HG03175 (cell line): ENCODE data around the gene ECE1.

Experiments used
- ATAC-seq: cut with Tn5 transposase; IDR thresholded peaks from one replicate; pipeline ENCODE4 v1.9.1; 2021; ENCODE audit warnings: mild to moderate bottlenecking, moderate library complexity; ENCODE audit not compliant: unreplicated experiment

ECE1 gene

GRCh38 chr1:21255284-21255942, 34.9 kb downstream of the ECE1 start:
- no peak for ATAC-seq

DNA sequence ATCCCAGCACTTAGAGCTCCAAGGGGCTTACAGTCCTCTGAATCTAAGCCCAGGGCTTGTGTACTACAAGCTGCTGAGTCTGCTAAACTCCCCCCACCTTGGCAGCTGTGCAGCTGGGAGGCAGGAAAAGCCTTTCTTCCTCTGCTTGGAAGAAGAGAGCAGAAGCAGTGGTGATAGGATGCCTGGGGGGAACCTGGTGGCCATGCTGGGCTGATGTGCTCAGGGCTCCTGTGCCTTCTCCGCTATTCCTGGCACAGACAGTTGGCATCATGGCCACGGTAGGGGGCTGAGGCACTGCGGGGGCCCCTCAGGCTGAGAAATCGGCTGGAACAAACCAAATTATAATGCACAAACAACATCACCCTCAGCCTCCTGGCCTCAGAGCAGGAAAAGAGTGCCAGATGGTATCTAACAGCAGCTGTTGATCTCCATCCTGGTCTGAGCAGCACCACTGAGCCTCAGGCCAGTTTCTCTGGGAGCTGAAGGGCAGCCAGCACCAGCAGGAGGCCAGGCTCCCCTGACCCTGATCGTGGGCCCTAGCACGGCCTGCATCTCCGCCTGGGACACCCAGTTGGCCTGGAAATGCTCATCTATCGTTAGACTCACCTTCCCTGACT, 35.8 kb downstream of the ECE1 start:
- ATAC-seq = no peak

DNA sequence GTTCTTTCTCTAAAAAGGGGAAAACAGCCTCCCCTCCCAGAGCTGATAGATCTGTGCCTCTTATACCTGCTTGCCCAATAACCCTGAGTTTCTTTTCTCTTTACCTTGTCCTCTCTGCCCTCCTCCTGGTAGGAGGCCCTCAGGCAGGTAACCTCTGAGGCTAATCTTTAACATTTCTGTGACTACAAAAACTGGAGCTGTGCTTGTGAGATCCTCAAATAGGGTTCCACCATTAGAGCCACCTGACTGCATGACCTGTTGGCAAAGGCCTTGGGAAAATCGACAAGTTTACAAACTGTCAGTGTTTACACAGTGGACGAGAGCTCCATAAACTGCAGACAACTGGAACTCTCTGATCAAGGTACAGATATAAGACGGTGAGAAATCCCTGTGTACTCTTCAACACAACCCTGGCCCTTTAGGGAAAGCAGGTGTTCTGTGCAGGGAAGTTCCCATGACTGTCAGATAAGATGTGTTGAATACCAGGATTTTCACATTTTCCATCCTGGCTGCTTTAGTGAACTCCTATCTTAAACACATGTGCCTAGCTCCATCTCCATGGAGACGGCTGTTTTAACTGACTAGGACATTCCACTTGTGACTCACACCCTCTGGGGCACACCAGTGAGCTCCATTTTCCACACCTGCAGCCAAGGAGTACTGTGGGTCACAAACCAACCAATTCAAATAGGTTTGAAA, 38.3 kb downstream of the ECE1 start:
- ATAC-seq = no peak

GRCh38 chr1:21249940-21250493, 40.2 kb downstream of the ECE1 start:
- ATAC-seq = no peak

DNA sequence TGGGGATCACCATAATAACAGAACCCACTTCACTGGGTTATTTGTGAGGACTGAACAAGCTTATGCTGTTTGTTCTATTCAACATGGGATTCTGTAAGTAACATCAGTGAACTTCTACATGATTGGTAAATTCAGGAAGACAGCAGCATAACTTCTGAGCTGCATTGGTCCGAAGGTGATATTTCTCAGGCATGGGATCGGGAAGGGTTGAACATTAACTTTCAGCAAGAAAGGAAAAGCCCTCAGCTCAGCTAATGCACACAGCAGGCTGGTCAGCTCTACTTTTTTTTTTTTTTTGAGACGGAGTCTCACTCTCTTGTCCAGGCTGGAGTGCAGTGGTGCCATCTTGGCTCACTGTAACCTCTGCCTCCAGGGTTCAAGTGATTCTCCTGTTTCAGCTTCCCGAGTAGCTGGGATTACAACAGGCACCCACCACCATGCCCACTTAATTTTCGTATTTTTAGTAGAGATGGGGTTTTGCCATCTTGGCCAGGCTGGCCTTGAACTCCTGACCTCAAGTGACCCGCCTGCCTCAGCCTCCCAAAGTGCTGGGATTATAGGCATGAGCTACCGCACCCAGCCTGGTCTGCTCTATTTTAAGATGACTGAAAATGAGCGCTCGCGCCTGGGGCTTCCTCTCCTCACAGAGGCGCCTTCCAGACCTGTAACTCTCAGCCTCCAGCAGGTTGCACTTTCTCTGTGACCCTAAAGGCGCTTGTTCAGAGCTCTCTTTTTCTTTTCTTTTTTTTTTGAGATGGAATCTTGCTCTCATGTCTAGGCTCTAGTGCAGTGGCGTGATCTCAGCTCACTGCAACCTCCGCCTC, 42.2 kb downstream of the ECE1 start:
- no peak for ATAC-seq

DNA sequence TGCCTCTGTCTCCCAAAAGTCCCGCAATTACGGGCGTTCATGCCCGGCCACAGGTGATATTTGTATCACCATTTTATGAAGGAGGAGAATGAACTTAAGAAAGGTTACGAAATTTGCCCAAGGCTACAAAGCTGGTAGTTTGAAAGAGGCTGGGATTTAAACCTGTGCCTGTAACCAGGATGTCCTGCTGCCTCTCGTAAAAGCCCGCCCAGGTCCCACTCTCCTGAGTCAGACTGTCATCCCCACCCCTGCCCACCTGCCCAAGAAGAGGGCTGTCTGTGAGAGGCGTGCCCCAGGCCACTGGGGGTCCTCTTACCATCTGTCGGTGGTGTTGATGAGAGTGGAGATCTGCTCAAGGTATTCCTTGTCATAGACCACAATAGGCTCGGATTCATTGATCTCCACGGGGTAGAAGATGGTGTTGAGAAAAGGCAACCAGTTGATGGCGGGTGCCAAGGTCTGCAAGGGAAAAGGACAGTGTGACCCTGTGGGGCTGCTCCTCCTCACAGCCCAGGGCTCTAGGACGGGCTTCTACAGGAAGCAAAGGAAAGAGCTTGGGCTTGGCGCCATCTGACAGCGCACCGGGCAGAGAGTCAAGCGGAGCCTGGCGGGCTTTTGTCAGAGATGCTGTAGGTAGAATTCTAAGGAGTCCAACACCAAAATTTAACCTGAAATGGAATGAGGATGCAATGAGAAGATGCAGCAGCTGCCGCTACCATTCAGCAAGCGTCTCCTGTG, 43.2 kb downstream of the ECE1 start:
- ATAC-seq = no peak

DNA sequence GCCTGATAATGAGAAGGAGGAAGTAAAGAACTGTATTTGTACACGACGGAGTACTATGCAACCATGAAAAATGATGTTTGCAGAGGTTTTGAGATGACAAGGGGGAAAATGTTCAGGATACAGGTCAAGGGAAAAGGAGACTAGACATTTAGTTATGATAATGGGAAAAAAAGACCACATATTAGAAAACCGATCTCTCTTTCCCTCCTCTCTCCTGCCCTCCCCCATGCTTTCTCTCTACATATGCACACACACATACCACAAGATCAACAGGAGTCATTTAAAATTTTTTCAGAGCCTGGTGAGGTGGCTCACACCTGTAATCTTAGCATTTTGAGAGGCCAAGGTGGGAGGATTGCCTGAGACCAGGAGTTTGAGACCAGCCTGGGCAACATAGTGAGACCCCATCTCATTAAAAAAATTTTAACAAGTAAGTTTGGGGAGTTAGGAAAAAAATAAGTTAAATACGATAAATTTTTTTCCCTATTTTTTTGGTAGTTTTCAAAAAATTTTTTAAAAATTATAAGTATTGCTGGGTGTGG, 44.5 kb downstream of the ECE1 start:
- no peak for ATAC-seq

DNA sequence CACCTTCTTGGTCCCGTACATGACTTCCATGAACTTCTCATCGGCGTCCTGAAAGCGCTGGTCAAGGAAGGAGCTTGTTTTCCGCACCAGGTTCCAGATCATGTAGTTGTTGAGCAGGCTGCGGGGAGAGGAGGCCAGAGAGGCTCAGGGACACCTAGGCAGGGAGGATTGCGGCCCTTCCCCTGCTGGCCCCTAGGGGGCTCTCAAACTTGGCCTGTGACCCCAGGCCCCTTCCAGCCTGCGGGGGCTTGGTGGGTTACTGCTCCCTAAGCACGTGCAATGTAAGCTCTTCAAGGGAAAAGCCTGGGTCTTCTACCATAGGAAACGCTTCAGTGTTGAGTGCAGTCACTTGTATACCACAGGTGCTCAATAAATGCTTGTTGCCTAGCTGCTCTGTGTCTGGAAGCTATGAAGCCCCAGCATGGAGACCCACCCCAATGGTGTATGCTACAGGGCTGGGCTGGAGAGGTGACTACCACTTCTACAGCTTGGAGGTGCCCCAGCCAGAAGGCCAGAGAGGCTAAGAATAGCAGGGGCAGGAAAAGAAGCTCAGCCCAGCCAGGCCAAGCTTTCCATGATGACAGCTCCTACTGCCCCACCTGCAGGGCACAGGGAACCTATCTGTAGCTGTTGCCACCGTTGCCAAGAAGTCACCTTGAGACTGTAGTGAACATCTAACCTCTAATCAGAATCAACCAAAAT, 45.1 kb downstream of the ECE1 start:
- no peak for ATAC-seq

DNA sequence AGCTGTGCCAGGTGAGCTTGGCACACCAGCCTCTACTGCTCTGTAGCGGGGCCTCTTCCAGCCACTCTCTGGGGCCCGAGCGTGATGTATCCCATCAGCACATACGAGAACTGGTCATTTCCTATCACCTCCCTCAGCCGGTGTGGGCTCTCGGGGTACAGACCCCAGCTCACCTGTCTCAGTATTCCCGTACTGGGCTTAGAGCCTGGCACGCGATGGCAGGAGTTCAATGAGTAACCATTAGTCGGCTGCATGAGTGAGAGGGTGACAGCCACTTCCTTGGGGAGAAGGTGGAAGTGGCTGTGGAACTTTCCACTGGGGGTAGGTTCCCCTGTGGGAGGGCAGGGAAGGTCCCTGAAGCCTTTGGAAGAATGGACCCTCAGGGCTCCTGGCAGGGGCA, 46.1 kb downstream of the ECE1 start:
- ATAC-seq = no peak

DNA sequence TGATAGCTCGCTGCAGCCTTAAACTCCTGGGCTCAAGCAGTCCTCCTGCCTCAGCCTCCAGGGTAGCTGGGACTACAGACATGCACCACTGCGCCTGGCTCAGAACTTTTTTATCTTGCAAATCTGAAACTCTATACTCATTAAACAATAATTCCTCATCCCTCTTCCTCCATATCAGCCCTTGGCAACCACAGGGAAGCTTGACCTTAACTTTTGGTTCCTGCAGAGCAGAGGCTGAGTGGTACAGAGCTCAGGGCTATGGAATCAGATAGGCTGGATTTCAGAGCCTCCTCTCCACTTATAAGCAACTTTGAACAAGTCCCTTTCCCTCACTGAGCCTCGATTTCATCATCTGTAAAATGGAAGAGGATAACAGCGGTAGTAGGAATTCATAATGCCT, 47.4 kb downstream of the ECE1 start:
- no peak for ATAC-seq

DNA sequence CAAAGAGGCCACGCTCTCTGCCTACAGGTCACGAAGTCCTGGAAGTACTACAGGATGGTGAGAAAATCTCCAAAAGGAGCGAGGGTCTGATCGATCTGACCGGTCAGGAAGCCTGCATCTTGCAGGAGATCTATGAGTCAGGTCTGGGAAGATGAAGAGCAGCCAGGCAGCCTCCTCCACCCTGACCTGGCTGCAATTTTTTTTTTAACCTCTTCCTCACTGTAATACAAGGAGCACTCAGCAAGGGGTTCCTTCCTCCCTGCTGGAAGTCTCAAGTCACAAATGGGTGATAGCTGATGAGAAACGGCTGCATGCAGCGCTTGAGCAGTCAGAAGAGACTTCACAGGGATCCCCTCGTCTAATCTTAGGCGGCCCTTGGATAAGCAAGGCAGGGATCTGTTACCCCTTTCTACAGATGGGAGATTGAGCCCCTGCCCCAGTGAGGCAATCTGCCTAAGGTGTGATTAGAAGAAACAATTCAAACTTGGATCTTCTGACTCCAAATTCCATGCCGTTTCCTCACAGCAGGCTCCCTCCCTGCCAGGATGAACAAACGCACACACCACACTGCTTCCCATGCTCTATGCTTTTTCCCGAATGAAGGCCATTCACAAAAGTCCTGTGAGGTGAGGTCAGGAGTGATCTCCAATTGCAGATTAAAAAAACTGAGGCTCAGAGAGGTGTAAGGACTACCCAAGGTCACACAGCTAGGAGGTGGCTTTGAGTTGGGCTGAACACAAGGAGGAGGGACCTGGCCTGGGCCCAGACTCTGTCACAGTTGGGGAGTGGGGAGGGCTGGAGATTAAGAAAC, 48.3 kb downstream of the ECE1 start:
- ATAC-seq = no peak

- ATAC-seq = no peak
These were observed 49.6 kb downstream of the ECE1 start for GRCh38 chr1:21240706-21241105.

- ATAC-seq = no peak
These were observed 51.0 kb downstream of the ECE1 start for GRCh38 chr1:21239221-21239620.

GRCh38 chr1:21238141-21238800, 52.0 kb downstream of the ECE1 start:
- ATAC-seq = no peak

DNA sequence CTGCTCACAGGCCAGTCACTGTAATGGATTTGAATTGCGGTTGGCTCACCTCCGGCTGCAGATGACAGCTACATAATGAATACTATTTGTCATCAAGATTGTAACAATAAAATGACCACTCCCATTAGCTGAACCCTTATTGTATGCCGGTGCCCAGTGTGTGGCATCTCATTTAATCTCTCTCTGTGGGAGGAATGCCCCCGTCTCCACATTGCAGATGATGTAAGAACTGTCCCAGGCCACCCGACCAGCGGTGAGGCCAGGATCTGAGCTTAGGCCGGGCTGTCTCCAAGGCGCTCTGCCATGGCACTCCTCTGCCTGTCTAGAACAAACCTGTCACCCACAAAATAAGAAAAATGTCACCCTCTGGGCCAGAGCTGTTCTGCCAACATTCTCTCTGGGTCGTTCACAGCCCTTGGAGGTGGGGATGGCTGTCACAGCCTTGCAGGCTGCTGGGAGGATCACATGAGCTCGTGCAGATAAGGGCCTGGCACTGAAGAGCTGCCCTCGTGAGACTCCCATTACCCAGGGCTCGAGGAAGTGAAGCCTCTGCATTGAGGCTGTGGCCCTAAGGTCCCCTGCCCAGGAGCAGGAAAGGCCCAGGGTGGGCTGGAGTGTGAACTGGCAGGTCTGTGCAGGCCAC, 52.7 kb downstream of the ECE1 start:
- no peak for ATAC-seq

- no peak for ATAC-seq
These were observed 54.1 kb downstream of the ECE1 start for GRCh38 chr1:21236178-21236577.

GRCh38 chr1:21234779-21235178, 55.5 kb downstream of the ECE1 start:
- no peak for ATAC-seq

DNA sequence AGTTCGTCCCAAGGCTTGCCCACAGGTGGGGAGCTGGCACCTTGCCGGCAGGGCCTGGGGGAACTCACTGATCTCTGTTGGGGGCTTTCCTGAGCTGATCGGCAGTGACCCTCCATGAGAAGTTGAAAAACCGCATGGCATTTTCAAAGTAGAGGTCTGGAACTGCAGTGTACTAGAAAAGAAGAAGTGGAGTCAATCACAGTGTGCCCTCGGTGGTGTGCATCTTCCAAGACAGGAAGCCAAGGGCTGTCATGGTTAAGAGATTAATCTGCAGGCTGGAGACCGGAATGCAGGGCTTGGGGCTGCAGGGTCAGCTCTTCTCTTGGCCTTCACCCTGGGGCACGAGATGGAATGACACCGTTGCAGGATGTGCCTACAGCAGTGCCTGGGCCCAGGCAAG, 56.8 kb downstream of the ECE1 start:
- ATAC-seq = no peak
